ENCODE results near the gene ZNF536.

GRCh38 chr19:30338878-30339623 is 33.1 kb upstream of the ZNF536 start:
- TF ChIP-seq CTCF (IDR thresholded peaks at IDR 0.05) (no peak), POLR2A (IDR thresholded peaks at IDR 0.05) (no peak), POLR2AphosphoS5 (IDR thresholded peaks at IDR 0.05) (no peak), EP300 (IDR thresholded peaks at IDR 0.05) (no peak)
